Measurements from ENCODE around the gene FER. TPM values are rescaled to one million over a fixed set of nuclear protein-coding genes. Genes with fewer than 3 reads are reported as not detected.

The FER gene
- total RNA-seq, 1 experiment from 2014 or later: 18.0 TPM

GRCh38 chr5:108919591-108920326 is 172.1 kb downstream of the FER start:
- Histone ChIP-seq H4K20me1 (ENCODE audit: control insufficient read depth, insufficient read depth, insufficient read length) (no peaks in the 10 kb centered on the region), H2AK5ac (ENCODE audit: insufficient read length, low read length) (no peak overlapping the region), H3K23me2 (ENCODE audit: insufficient read length, low read depth, low read length, poor library complexity, severe bottlenecking) (no peaks in the 10 kb centered on the region), H3K18ac (ENCODE audit: insufficient read length, low read depth, low read length) (no peak overlapping the region), H2BK5ac (ENCODE audit: insufficient read length, low read length) (no peak overlapping the region), H3K79me2 (ENCODE audit: insufficient read depth, low read length) (no peaks in the 10 kb centered on the region), H2BK120ac (ENCODE audit: low read depth, low read length, poor library complexity, severe bottlenecking) (no peak overlapping the region), H4K91ac (ENCODE audit: insufficient read length, low read depth, low read length) (no peak overlapping the region), H3K56ac (ENCODE audit: insufficient read length, low read depth, low read length) (no peak overlapping the region), H2BK15ac (ENCODE audit: low read depth, low read length) (no peak overlapping the region), H2BK12ac (ENCODE audit: insufficient read length, low read depth, low read length) (no peak overlapping the region), H3K23ac (ENCODE audit: insufficient read length, low read depth, low read length) (no peak overlapping the region), H3T11ph (ENCODE audit: low read length) (no peak overlapping the region), H3K79me1 (ENCODE audit: insufficient read depth, low read depth, low read length, poor library complexity, severe bottlenecking) (no peaks in the 10 kb centered on the region), H2BK20ac (ENCODE audit: low read depth, low read length, poor library complexity, severe bottlenecking) (no peak overlapping the region), H3K4ac (ENCODE audit: low read depth, low read length) (no peak overlapping the region), H2AFZ (ENCODE audit: low read length) (no peak overlapping the region), H3K9ac (ENCODE audit: extremely low read depth, insufficient read length, low read length) (no peak overlapping the region), H3K4me1 (ENCODE audit: insufficient read depth, low read length) (no peaks in the 10 kb centered on the region), H4K5ac (ENCODE audit: insufficient read length, low read depth, low read length) (no peak overlapping the region), H3K9me3 (ENCODE audit: control insufficient read depth, low read depth, low read length) (no peaks in the 10 kb centered on the region), H3K14ac (ENCODE audit: insufficient read depth, low read length) (no peak overlapping the region), H3K4me2 (ENCODE audit: insufficient read depth, insufficient read length, low read length) (no peak overlapping the region), H3K27me3 (ENCODE audit: insufficient read depth, low read length) (no peaks in the 10 kb centered on the region), H4K8ac (replicated peaks; ENCODE audit: insufficient read length, low read depth, low read length) (no peak overlapping the region), H3K27ac (ENCODE audit: insufficient read length, low read depth, low read length) (no peak overlapping the region)
- no CpG with 5 or more reads among the region's 2 CpGs for WGBS (ENCODE audit: extremely low coverage, insufficient read length, low lambda C conversion rate)
- H3K4me3 Mint-ChIP-seq: no peak overlapping the region
- no peaks in the 10 kb centered on the region for H3K4me1 Mint-ChIP-seq
- DNase-seq: no peak
- peak; percentile 55; the same call in 2 of the 3 replicates for TF ChIP-seq CTCF (conservative IDR thresholded peaks at IDR 0.05)
- no peaks in the 10 kb centered on the region; the same call in 1 of the 2 replicates for H3K27me3 Mint-ChIP-seq (ENCODE audit: low read depth)
- H3K36me3 Mint-ChIP-seq (ENCODE audit: insufficient read depth in 1 of 3, low read depth in 3 of 3): no peaks in the 10 kb centered on the region
- no peak overlapping the region for H3K27ac Mint-ChIP-seq
- H3K9me3 Mint-ChIP-seq: no peaks in the 10 kb centered on the region
